ENCODE data around the gene ZNF778. TPM values are rescaled to one million over a fixed set of nuclear protein-coding genes. Genes with fewer than 3 reads are reported as not detected.

Gene ZNF778
- total RNA-seq, 2 experiments from 2014 or later, result 4.3 to 6.2 TPM

- H3K4me1 Mint-ChIP-seq (ENCODE audit: low read depth), result peaks cover 13% of the 10 kb centered on the region
- DNase-seq (no peak), ATAC-seq (no peak)
- POLR2A ChIA-PET, result no interaction called here
- intact Hi-C loops (cut with micrococcal nuclease), result no loop called here
- no peak overlapping the region for H3K4me3 Mint-ChIP-seq
- peaks cover 20% of the 10 kb centered on the region for H3K27me3 Mint-ChIP-seq
- no peak for TF ChIP-seq CTCF (IDR thresholded peaks at IDR 0.05)
- H3K9me3 Mint-ChIP-seq, result no peaks in the 10 kb centered on the region
- CTCF ChIA-PET, result no interaction called here
- no peak overlapping the region for H3K27ac Mint-ChIP-seq
- H3K36me3 Mint-ChIP-seq (ENCODE audit: low read depth), result no peaks in the 10 kb centered on the region
Measured at GRCh38 chr16:89197633-89198416, 19.7 kb upstream of the ZNF778 start.

- CTCF ChIA-PET, result no interaction called here
- intact Hi-C loops (cut with micrococcal nuclease), result no loop called here
- DNase-seq (no peak), ATAC-seq (no peak)
- Mint-ChIP-seq H3K4me1 (ENCODE audit: low read depth) (peaks cover 13% of the 10 kb centered on the region), H3K36me3 (ENCODE audit: low read depth) (no peaks in the 10 kb centered on the region), H3K27me3 (peaks cover 28% of the 10 kb centered on the region), H3K9me3 (no peaks in the 10 kb centered on the region), H3K4me3 (no peak overlapping the region), H3K27ac (no peak overlapping the region)
- no peak for TF ChIP-seq CTCF (IDR thresholded peaks at IDR 0.05)
- POLR2A ChIA-PET, result interaction anchor here (0.9 kb wide), 1 partner anchor 42 kb away, joined by 3 read pairs; no protein-coding TSS in a partner anchor
Measured at GRCh38 chr16:89198417-89199240, 18.9 kb upstream of the ZNF778 start.

GRCh38 chr16:89199241-89200123 lies 18.0 kb upstream of the ZNF778 start:
- Mint-ChIP-seq H3K27me3 (peaks cover 35% of the 10 kb centered on the region), H3K4me3 (no peak overlapping the region)
- intact Hi-C loops (cut with micrococcal nuclease), result no loop called here

GRCh38 chr16:89200124-89200849 lies 17.2 kb upstream of the ZNF778 start, which contains the start of gene SLC22A31:
SLC22A31 (minus strand) TSS chr16:89200537; CDS start chr16:89200501, 36 bp downstream.
- DNase-seq, result no peak
- Mint-ChIP-seq H3K27me3 (peaks cover 39% of the 10 kb centered on the region), H3K9me3 (no peaks in the 10 kb centered on the region), H3K27ac (no peak within 1 kb of the TSS), H3K36me3 (ENCODE audit: low read depth) (no peaks in the 10 kb centered on the region), H3K4me1 (ENCODE audit: low read depth) (peaks cover 13% of the 10 kb centered on the region), H3K4me3 (peak within 1 kb of the TSS; percentile 40)
- no peak for ATAC-seq
- ChIA-PET CTCF (no interaction called here), POLR2A (no interaction called here)
- intact Hi-C loops (cut with micrococcal nuclease), result no loop called here
- no peak for TF ChIP-seq CTCF (IDR thresholded peaks at IDR 0.05)

More at GRCh38 chr16:89199241-89200123, 18.0 kb upstream of the ZNF778 start:
- DNase-seq (no peak), ATAC-seq (no peak)
- no peak overlapping the region for H3K27ac Mint-ChIP-seq
- H3K4me1 Mint-ChIP-seq (ENCODE audit: low read depth), result peaks cover 13% of the 10 kb centered on the region
- ChIA-PET CTCF (no interaction called here), POLR2A (interaction anchor here (0.9 kb wide), 1 partner anchor 41 kb away, joined by 3 read pairs; no protein-coding TSS in a partner anchor)
- H3K36me3 Mint-ChIP-seq (ENCODE audit: low read depth), result no peaks in the 10 kb centered on the region
- no peaks in the 10 kb centered on the region for H3K9me3 Mint-ChIP-seq
- no peak for TF ChIP-seq CTCF (IDR thresholded peaks at IDR 0.05)

All from activated CD8-positive, alpha-beta T cell treated with anti-CD3 and anti-CD28 coated beads for 36 hours (primary cell).